Measurements from ENCODE around the gene STRN3. TPM values are rescaled to one million over a fixed set of nuclear protein-coding genes. Genes with fewer than 3 reads are reported as not detected.

STRN3 gene
- total RNA-seq, 4 donors from 2014 or later = 11.6 to 47.7 (median 38.9) TPM

GRCh38 chr14:31022386-31022785 is 3.8 kb downstream of the STRN3 start:
- no peak for DNase-seq
- WGBS, 2 donors = 69 to 100% methylated on average over 2 of the region's 2 CpGs
- no peak overlapping the region for H3K27ac ChIP-seq
- no peaks in the 10 kb centered on the region for H3K27me3 ChIP-seq
- H3K36me3 ChIP-seq = peaks cover 0 to 45% (median 0%) of the 10 kb centered on the region in 3 donors
- H3K4me1 ChIP-seq = peaks cover 2 to 38% (median 15%) of the 10 kb centered on the region in 3 donors
- TF ChIP-seq CTCF (IDR thresholded peaks at IDR 0.05) (no peak), POLR2A (IDR thresholded peaks at IDR 0.05) (no peak)
- H3K4me3 ChIP-seq = no peak overlapping the region
- intact Hi-C loops (cut with DNase I) = no loop called here
- H3K9me3 ChIP-seq = no peaks in the 10 kb centered on the region

GRCh38 chr14:31021576-31021949 is 4.6 kb downstream of the STRN3 start:
- H3K27ac ChIP-seq = peak overlapping the region in 1 of 4 donors; percentile 11
- no peak for TF ChIP-seq CTCF (IDR thresholded peaks at IDR 0.05)
- no peak for TF ChIP-seq POLR2A (IDR thresholded peaks at IDR 0.05)
- H3K9me3 ChIP-seq = no peaks in the 10 kb centered on the region
- H3K36me3 ChIP-seq = peaks cover 0 to 48% (median 0%) of the 10 kb centered on the region in 3 donors
- 82% methylated on average over 4 of the region's 4 CpGs for WGBS, 2 donors
- peaks cover 0 to 35% (median 12%) of the 10 kb centered on the region in 3 donors for H3K4me1 ChIP-seq
- intact Hi-C loops (cut with DNase I) = no loop called here
- no peaks in the 10 kb centered on the region for H3K27me3 ChIP-seq
- H3K4me3 ChIP-seq = no peak overlapping the region
- DNase-seq = no peak

- 83 to 85% methylated on average over 8 of the region's 8 CpGs for WGBS, 2 donors
- no peak for DNase-seq
- TF ChIP-seq CTCF (IDR thresholded peaks at IDR 0.05) = no peak
- no peak for TF ChIP-seq POLR2A (IDR thresholded peaks at IDR 0.05)
Measured at GRCh38 chr14:31020834-31021575, 5.2 kb downstream of the STRN3 start.

GRCh38 chr14:31018057-31018645 is 8.0 kb downstream of the STRN3 start:
- H3K9me3 ChIP-seq = no peaks in the 10 kb centered on the region
- 91 to 94% methylated on average over 5 to 6 of the region's 6 CpGs for WGBS, 2 donors
- intact Hi-C loops (cut with DNase I) = no loop called here
- H3K4me1 ChIP-seq = peaks cover 0 to 26% (median 2%) of the 10 kb centered on the region in 3 donors
- H3K27me3 ChIP-seq = no peaks in the 10 kb centered on the region
- no peak for DNase-seq
- no peak overlapping the region for H3K27ac ChIP-seq
- TF ChIP-seq POLR2A (IDR thresholded peaks at IDR 0.05) (no peak), CTCF (IDR thresholded peaks at IDR 0.05) (no peak)
- peaks cover 0 to 48% (median 0%) of the 10 kb centered on the region in 3 donors for H3K36me3 ChIP-seq
- H3K4me3 ChIP-seq = no peak overlapping the region

More at GRCh38 chr14:31020834-31021575, 5.2 kb downstream of the STRN3 start:
- Histone ChIP-seq H3K36me3 (peaks cover 0 to 48% (median 0%) of the 10 kb centered on the region in 3 donors), H3K27ac (no peak overlapping the region), H3K4me1 (peaks cover 0 to 35% (median 12%) of the 10 kb centered on the region in 3 donors), H3K4me3 (no peak overlapping the region), H3K9me3 (no peaks in the 10 kb centered on the region), H3K27me3 (no peaks in the 10 kb centered on the region)
- intact Hi-C loops (cut with DNase I) = no loop called here

GRCh38 chr14:31013841-31014240 is 12.3 kb downstream of the STRN3 start:
- intact Hi-C loops (cut with DNase I) = no loop called here
- H3K27ac ChIP-seq = no peak overlapping the region
- H3K9me3 ChIP-seq = no peaks in the 10 kb centered on the region
- WGBS, 2 donors = 94 to 97% methylated on average over 4 of the region's 4 CpGs
- H3K27me3 ChIP-seq = no peaks in the 10 kb centered on the region
- H3K4me3 ChIP-seq = no peak overlapping the region
- peaks cover 0 to 18% (median 0%) of the 10 kb centered on the region in 3 donors for H3K4me1 ChIP-seq
- H3K36me3 ChIP-seq = peaks cover 0 to 35% (median 0%) of the 10 kb centered on the region in 3 donors
- no peak for TF ChIP-seq CTCF (IDR thresholded peaks at IDR 0.05)
- no peak for TF ChIP-seq POLR2A (IDR thresholded peaks at IDR 0.05)
- no peak for DNase-seq

Data from esophagus squamous epithelium (tissue), 5 donors.